Activated T-cell treated with anti-CD3 and anti-CD28 coated beads for 4 hours (primary cell): Measurements from ENCODE around the gene RAP2C.
"Not testable (repeated sequence)": the region's sequence is repeated elsewhere in the genome, so short reads cannot be mapped to it uniquely, and the experiment has no call there.

Experiments
- DNase-seq: peaks from one replicate; pipeline ENCODE4 v3.0.0-alpha.2; 2020

The RAP2C gene

DNA sequence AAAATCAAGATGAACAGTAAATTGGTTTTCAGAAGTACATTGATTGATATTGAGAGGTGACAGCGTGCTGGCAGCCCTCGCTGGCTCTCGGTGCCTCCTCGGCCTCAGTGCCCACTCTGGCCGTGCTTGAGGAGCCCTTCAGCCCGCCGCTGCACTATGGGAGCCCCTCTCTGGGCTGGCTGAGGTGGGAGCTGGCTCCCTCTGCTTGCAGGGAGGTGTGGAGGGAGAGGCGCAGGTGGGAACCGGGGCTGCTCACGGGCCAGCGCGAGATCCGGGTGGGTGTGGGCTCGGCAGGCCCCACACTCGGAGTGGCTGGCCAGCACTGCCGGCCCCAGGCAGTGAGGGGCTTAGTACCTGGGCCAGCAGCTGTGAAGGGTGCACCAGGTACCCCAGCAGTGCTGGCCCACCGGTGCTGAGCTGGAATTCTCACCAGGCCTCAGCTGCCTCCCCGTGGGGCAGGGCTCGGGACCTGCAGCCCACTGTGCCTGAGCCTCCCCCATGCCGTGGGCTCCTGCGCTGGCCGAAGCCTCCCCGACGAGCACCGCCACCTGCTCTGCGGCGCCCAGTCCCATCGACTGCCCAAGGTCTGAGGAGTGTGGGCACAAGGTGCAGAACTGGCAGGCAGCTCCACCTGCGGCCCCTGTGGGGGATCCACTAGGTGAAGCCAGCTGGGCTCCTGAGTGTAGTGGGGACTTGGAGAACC lies 25.2 kb downstream of the RAP2C start:
- no peak for DNase-seq

- DNase-seq = no peak
Observed at GRCh38 chrX:132191938-132192337, 27.3 kb downstream of the RAP2C start.

DNA sequence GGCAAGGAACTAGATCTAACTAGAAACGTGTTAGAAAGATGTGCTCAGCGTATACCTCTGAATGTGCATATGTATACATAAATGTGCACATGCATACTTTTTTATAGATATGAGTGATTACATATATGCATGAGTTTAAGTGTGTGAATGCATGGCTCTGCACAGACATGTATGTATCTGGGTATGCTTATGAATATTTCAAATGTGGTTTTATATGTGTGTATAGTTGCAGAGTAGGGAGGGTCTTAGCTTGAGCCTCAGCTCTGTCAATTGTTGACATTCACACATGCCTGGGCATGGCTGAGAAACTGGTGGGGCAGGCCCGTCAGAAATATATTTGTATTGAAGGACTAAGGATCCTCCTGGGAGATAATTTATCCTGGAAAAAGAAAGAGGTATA lies 31.1 kb downstream of the RAP2C start:
- DNase-seq = no peak

- DNase-seq = no peak
Observed at GRCh38 chrX:132187451-132187850, 31.8 kb downstream of the RAP2C start.

DNA sequence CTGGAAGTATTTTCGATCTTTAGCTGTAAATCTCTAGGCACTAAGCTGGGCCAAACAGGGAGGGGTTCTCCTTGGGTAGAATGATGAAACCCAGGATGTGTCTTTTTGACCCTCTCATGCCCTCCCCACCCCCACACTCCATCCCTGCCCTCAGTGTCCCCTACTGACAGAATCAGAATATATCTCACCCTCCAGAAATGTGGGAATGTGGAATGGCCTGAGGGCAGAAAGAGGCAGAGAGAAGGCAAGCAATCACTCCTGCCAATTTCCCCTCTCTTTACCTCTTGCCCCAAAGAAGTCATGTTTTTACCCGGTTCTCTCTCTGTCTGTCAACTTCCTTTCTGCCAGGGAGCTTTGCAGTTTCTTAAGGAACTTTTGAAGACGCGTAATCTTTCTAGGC lies 34.4 kb downstream of the RAP2C start:
- no peak for DNase-seq

DNA sequence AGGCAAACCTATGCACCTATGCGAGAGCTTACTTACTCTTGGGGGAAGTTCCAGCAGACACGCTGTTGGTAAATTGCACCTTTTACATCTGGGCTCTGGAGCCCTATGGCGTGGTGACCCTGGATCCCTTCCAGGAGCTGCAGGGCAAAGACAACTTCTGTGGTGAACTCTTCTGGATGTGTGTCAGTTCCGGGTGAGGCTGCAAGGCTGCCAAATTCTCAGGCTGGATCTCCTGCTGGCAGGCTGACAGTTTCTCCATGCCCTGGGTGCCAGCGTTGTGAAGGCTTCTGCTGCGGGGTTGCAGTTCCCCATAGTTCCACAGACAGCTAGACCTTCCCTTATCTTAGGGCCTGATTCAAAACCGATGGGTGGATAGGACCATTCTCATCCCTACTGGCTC lies 37.9 kb downstream of the RAP2C start:
- DNase-seq = no peak

- DNase-seq = no peak
Observed at GRCh38 chrX:132180929-132181328, 38.3 kb downstream of the RAP2C start.

GRCh38 chrX:132173647-132174046 lies 45.6 kb downstream of the RAP2C start:
- no peak for DNase-seq

GRCh38 chrX:132171881-132172280 lies 47.4 kb downstream of the RAP2C start:
- no peak for DNase-seq

DNA sequence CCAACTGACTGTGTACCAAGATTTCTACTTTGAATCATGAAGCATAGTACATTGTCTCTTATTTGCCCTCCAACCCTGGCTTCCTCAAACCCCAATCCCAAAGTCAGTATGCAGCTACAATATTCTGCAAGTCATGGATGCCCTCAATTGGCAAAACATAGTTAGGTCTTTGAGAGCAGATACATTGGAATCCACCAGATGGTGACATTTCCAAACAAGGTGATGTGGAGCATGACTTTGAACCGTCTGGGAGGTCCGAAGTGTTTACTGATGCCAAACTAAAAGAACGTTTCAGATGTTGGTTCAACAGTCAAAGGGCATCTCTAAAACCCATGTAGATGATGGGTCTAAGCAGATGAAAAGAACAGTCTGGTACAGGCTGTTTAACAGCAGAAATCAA lies 47.8 kb downstream of the RAP2C start:
- no peak for DNase-seq

- no peak for DNase-seq
Observed at GRCh38 chrX:132169554-132169953, 49.7 kb downstream of the RAP2C start.

GRCh38 chrX:132165651-132166050 lies 53.6 kb downstream of the RAP2C start:
- DNase-seq = no peak

- DNase-seq = no peak
Observed at GRCh38 chrX:132165005-132165404, 54.2 kb downstream of the RAP2C start.

DNA sequence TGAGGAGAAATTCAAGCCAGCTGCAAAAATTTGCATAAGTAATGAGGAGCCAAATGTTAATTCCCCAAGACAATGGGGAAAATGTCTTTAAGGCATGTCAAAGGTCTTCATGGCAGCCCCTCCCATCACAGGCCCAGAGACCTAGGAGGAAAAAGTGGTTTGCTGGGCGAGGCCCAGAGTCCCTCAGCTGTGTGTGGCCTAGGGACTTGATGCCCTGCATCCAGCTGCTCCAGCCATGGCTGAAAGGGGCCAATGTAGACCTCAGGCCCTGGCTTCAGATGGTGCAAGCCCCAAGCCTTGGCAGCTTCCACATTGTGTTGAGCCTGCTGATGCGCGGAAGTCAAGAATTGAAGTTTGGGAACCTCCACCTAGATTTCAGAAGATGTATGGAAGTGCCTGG lies 56.2 kb downstream of the RAP2C start:
- not testable (repeated sequence) for DNase-seq

DNA sequence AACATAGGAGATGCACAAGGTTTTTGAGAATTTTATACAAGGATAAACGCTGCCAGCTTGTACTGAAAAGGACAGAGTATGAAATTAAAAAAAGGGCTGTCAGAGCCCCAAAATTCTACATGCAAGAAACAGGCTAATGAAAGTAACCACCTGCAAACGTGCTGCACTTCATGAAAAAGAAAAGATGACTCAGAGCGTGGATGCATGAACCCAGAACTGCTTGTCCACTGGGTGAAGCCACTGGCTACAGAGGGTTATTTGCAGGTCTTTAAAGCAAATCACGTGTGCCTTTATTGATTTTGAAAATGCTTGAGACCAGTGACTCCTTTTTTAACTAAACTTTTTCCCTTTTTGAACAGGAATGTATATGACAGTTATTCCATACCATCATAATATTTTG lies 66.1 kb downstream of the RAP2C start:
- DNase-seq = no peak
